HUES6 (cell line): ENCODE results near the gene CSH1.
"Not testable (repeated sequence)": the region's sequence is repeated elsewhere in the genome, so short reads cannot be mapped to it uniquely, and the experiment has no call there.

Experiments
- H3K27ac ChIP-seq: 2 replicates; pipeline ENCODE4 v1.7.0; 2013; ENCODE audit warnings: low read depth, mild to moderate bottlenecking, low read length, inconsistent platforms
- H3K27me3 ChIP-seq: 2 replicates; pipeline ENCODE4 v1.6.1; 2013; ENCODE audit warnings: low read length; ENCODE audit not compliant: control insufficient read depth, insufficient read depth
- H3K36me3 ChIP-seq: 2 replicates; pipeline ENCODE4 v1.6.1; 2013; ENCODE audit warnings: low read length; ENCODE audit not compliant: control insufficient read depth, insufficient read depth
- H3K4me1 ChIP-seq: 2 replicates; pipeline ENCODE4 v1.6.1; 2013; ENCODE audit warnings: low read length; ENCODE audit not compliant: control insufficient read depth, insufficient read depth
- H3K4me3 ChIP-seq: 2 replicates; pipeline ENCODE4 v1.5.1; 2013; ENCODE audit warnings: low read depth, low read length
- H3K9ac ChIP-seq: one replicate; pipeline ENCODE4 v1.6.1; 2013; ENCODE audit warnings: mild to moderate bottlenecking, low read length
- H3K9me3 ChIP-seq: 2 replicates; pipeline ENCODE4 v1.6.1; 2013; ENCODE audit warnings: low read depth, low read length; ENCODE audit not compliant: control insufficient read depth, insufficient read depth

Gene CSH1

GRCh38 chr17:63878413-63878812 lies 18.0 kb downstream of the CSH1 start:
- not testable (repeated sequence) for H3K4me3 ChIP-seq, H3K36me3 ChIP-seq, H3K27me3 ChIP-seq

GRCh38 chr17:63874693-63875092 lies 21.7 kb downstream of the CSH1 start:
- H3K27me3 ChIP-seq, H3K9me3 ChIP-seq, H3K9ac ChIP-seq, H3K36me3 ChIP-seq, H3K4me1 ChIP-seq, H3K4me3 ChIP-seq, H3K27ac ChIP-seq: not testable (repeated sequence)

More at GRCh38 chr17:63878413-63878812, 18.0 kb downstream of the CSH1 start:
- H3K27ac ChIP-seq, H3K9ac ChIP-seq, H3K9me3 ChIP-seq: not testable (repeated sequence)
- H3K4me1 ChIP-seq: peaks cover 14% of the 10 kb centered on the region

GRCh38 chr17:63874061-63874626 lies 22.2 kb downstream of the CSH1 start:
- not testable (repeated sequence) for H3K36me3 ChIP-seq, H3K27me3 ChIP-seq

GRCh38 chr17:63873577-63873976 lies 22.8 kb downstream of the CSH1 start, which contains the start of gene CSH2:
Gene CSH2, minus strand, starts transcription at chr17:63873677. Its CDS starts 63 bp downstream, at chr17:63873614.
- H3K4me3 ChIP-seq, H3K4me1 ChIP-seq, H3K36me3 ChIP-seq, H3K9ac ChIP-seq, H3K27me3 ChIP-seq, H3K9me3 ChIP-seq, H3K27ac ChIP-seq: not testable (repeated sequence)

More at GRCh38 chr17:63874061-63874626, 22.2 kb downstream of the CSH1 start:
- H3K4me1 ChIP-seq, H3K4me3 ChIP-seq, H3K9me3 ChIP-seq, H3K9ac ChIP-seq, H3K27ac ChIP-seq: not testable (repeated sequence)

- not testable (repeated sequence) for H3K27me3 ChIP-seq, H3K27ac ChIP-seq, H3K4me1 ChIP-seq, H3K9ac ChIP-seq, H3K36me3 ChIP-seq, H3K9me3 ChIP-seq, H3K4me3 ChIP-seq
Measured at GRCh38 chr17:63871646-63872365, 24.6 kb downstream of the CSH1 start.

DNA sequence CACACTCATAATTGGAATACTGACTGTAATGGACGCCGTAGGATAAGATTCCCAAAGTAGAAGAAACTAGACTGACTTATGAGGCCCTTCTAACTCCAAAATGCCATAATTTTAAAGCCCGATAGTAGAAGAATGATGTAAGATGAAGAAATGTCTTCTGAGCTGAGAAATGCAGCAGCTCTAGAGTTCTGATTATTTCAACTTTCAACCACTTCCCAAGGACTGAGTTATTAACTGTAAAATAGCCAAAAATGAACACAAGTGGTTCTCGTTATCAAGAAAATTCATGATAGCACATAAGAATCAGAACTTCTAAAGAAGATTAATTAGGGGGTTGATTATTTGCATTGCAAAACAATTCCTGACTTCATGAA lies 26.1 kb downstream of the CSH1 start:
- H3K4me1 ChIP-seq, H3K4me3 ChIP-seq, H3K27ac ChIP-seq, H3K36me3 ChIP-seq, H3K9me3 ChIP-seq, H3K9ac ChIP-seq, H3K27me3 ChIP-seq: not testable (repeated sequence)

- not testable (repeated sequence) for H3K4me3 ChIP-seq, H3K27ac ChIP-seq, H3K27me3 ChIP-seq, H3K9me3 ChIP-seq, H3K36me3 ChIP-seq, H3K4me1 ChIP-seq, H3K9ac ChIP-seq
Measured at GRCh38 chr17:63869491-63870291, 26.7 kb downstream of the CSH1 start.

- H3K4me3 ChIP-seq, H3K27ac ChIP-seq, H3K9me3 ChIP-seq, H3K27me3 ChIP-seq, H3K4me1 ChIP-seq, H3K9ac ChIP-seq, H3K36me3 ChIP-seq: not testable (repeated sequence)
Measured at GRCh38 chr17:63866625-63867024, 29.7 kb downstream of the CSH1 start.

GRCh38 chr17:63859257-63859656 lies 37.1 kb downstream of the CSH1 start:
- Histone ChIP-seq H3K27ac (no peak overlapping the region), H3K4me1 (no peaks in the 10 kb centered on the region), H3K27me3 (peaks cover 17% of the 10 kb centered on the region; the same call in 1 of the 2 replicates), H3K36me3 (no peaks in the 10 kb centered on the region), H3K9me3 (no peaks in the 10 kb centered on the region), H3K9ac (no peak overlapping the region), H3K4me3 (no peak overlapping the region)

DNA sequence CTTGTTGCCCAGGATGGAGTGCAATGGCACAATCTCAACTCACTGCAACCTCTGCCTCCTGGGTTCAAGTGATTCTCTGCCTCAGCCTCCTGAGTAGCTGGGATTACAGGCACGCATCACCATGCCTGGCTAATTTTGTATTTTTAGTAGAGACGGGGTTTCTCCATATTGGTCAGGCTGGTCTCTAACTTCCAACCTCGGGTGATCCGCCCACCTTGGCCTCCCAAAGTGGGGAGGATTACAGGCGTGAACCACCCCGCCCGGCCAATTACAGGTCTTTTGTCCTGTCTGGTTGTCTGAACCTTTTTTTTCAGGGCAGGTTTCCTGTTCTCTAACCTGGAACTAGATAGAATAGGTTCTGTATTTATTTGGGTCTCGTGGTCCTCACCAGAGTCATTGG lies 39.9 kb downstream of the CSH1 start:
- not testable (repeated sequence) for H3K9me3 ChIP-seq, H3K4me1 ChIP-seq, H3K9ac ChIP-seq, H3K4me3 ChIP-seq, H3K36me3 ChIP-seq, H3K27ac ChIP-seq
- H3K27me3 ChIP-seq: peaks cover 17% of the 10 kb centered on the region; the same call in 1 of the 2 replicates

GRCh38 chr17:63855185-63855584 lies 41.2 kb downstream of the CSH1 start:
- no peaks in the 10 kb centered on the region for H3K4me1 ChIP-seq
- H3K27me3 ChIP-seq: peaks cover 14% of the 10 kb centered on the region; the same call in 1 of the 2 replicates
- no peak overlapping the region for H3K27ac ChIP-seq
- H3K4me3 ChIP-seq: no peak overlapping the region
- H3K9me3 ChIP-seq: no peaks in the 10 kb centered on the region
- H3K36me3 ChIP-seq: no peaks in the 10 kb centered on the region
- H3K9ac ChIP-seq: no peak overlapping the region
